Right cardiac atrium (tissue), 5 donors: Measurements from ENCODE around the gene CDC23. TPM values are rescaled to one million over a fixed set of nuclear protein-coding genes. Genes with fewer than 3 reads are reported as not detected.
A peak's percentile ranks its signal among the peaks of the same experiment; 100 is the strongest.
"Not testable (repeated sequence)": the region's sequence is repeated elsewhere in the genome, so short reads cannot be mapped to it uniquely, and the experiment has no call there.

Experiments used
- ATAC-seq, 2 donors: fragments of 200-7000 bp; cut with Tn5 transposase; one replicate each; pipeline versions ENCODE4 v1.8.0 to v1.9.1; 2020; ENCODE audit warnings: moderate library complexity in 2 of 2, mild to moderate bottlenecking in 1 of 2
- DNase-seq, 3 donors: peaks; one replicate each; pipeline ENCODE4 v3.0.0-alpha.2; 2020
- H3K27ac ChIP-seq: one replicate; pipeline ENCODE4 v1.5.1; 2013; ENCODE audit warnings: mild to moderate bottlenecking, low read length, control low read depth, moderate library complexity
- H3K27me3 ChIP-seq: one replicate; pipeline ENCODE4 v1.6.1; 2013; ENCODE audit not compliant: control insufficient read depth, insufficient read depth
- H3K4me1 ChIP-seq: one replicate; pipeline ENCODE4 v1.6.1; 2013; ENCODE audit warnings: low read length; ENCODE audit not compliant: control insufficient read depth, insufficient read depth
- H3K4me3 ChIP-seq: one replicate; pipeline ENCODE4 v1.5.1; 2013; ENCODE audit warnings: low read length, control low read depth
- H3K9me3 ChIP-seq: one replicate; pipeline ENCODE4 v1.6.1; 2013; ENCODE audit warnings: low read length; ENCODE audit not compliant: control insufficient read depth
- WGBS: extraction: QIAGEN DNeasy Blood & Tissue Kit; methylation state at CpG from one replicate; pipeline ENCODE4 v1.1.7; 2013; 5-methylcytosine and 5-hydroxymethylcytosine counted together
- intact Hi-C, 4 donors: fragments of 100-400 bp; cut with DNase I; formaldehyde crosslinking; loops; one replicate each; pipeline versions ENCODE4 v1.11.0 to v1.14.0; 2022 to 2023
- polyA plus RNA-seq: library from polyadenylated mRNA; stranded (reverse); fragments of 200-250 nt; gene quantifications from one replicate; pipeline ENCODE4 v1.2.3, GENCODE V29; 2013
- total RNA-seq, 4 donors: library from RNA; stranded (reverse); fragmentation: NEBNext Ultra II Directional; extraction: Animal tissue kit (Norgen Biotek cat#: 25700); gene quantifications; one replicate each; pipeline ENCODE4 v1.2.1, GENCODE V29; 2021
- donor health status: healthy with polysubstance abuse.
- donor health status: DM: no; HTN: yes; CAD: no.
- donor health status: DM: no; HTN: no; CAD: no.
- donor health status: DM: no; HTN: yes; CAD: no; lungs with severe emphysema.
- donor health status: DM: yes; HTN: yes; CAD: no.

The CDC23 gene
- total and polyA plus RNA-seq, 5 donors = 13.3 to 17.9 (median 17.3) TPM

- DNase-seq = no peak
- Histone ChIP-seq H3K27ac (no peak overlapping the region), H3K27me3 (no peaks in the 10 kb centered on the region), H3K9me3 (no peaks in the 10 kb centered on the region), H3K4me3 (no peak overlapping the region), H3K4me1 (no peaks in the 10 kb centered on the region)
- no peak for ATAC-seq
- intact Hi-C loops = no loop called here
- 81% methylated on average over 2 of the region's 2 CpGs for WGBS
Measured at GRCh38 chr5:138216799-138217198, 3.7 kb upstream of the CDC23 start.

DNA sequence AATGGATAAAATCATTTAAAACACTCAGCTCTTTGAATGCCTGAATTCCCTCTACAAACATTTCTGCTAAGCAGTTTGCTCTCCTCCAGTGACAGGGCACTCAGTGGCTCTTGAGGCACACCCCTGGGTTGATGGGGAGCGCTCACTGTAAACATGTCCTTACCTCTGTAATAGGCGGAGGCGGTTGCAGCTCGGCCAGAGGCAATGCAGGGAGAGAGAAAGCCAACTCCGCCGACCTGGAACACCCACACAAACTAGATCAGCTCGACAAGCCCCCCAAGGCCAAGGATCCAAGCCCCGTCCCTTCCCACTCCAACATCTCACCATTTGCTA lies 329 bp downstream of the CDC23 start:
- DNase-seq = peak in 1 of 3 donors; percentile 19
- WGBS = 0% methylated on average over 8 of the region's 8 CpGs

GRCh38 chr5:138210985-138211384 lies 2.1 kb downstream of the CDC23 start:
- 94% methylated on average over 3 of the region's 3 CpGs for WGBS
- H3K4me3 ChIP-seq = no peak overlapping the region
- no peaks in the 10 kb centered on the region for H3K9me3 ChIP-seq
- no peak for DNase-seq
- H3K27me3 ChIP-seq = no peaks in the 10 kb centered on the region
- no peak overlapping the region for H3K27ac ChIP-seq
- intact Hi-C loops = no loop called here
- H3K4me1 ChIP-seq = no peaks in the 10 kb centered on the region
- ATAC-seq = no peak

More for the DNA sequence above, 329 bp downstream of the CDC23 start:
- Histone ChIP-seq H3K4me3 (peak overlapping the region; percentile 98), H3K4me1 (no peaks in the 10 kb centered on the region), H3K27ac (peak overlapping the region; percentile 82), H3K9me3 (no peaks in the 10 kb centered on the region), H3K27me3 (no peaks in the 10 kb centered on the region)
- peak; percentile 36 to 39 for ATAC-seq
- intact Hi-C loops = no loop called here

- H3K9me3 ChIP-seq, H3K4me1 ChIP-seq, H3K4me3 ChIP-seq, intact Hi-C loops, H3K27ac ChIP-seq, H3K27me3 ChIP-seq, ATAC-seq, DNase-seq: not testable (repeated sequence)
- WGBS = 90% methylated on average over 8 of the region's 8 CpGs
Measured at GRCh38 chr5:138193859-138194258, 19.3 kb downstream of the CDC23 start.

- intact Hi-C loops = no loop called here
Measured at GRCh38 chr5:138192826-138193225, 20.3 kb downstream of the CDC23 start.

GRCh38 chr5:138188626-138189025 lies 24.5 kb downstream of the CDC23 start:
- H3K27ac ChIP-seq = peak overlapping the region; percentile 45
- no peaks in the 10 kb centered on the region for H3K4me1 ChIP-seq
- no peak overlapping the region for H3K4me3 ChIP-seq
- 69% methylated on average over 3 of the region's 3 CpGs for WGBS
- peak in 1 of 2 donors; percentile 69 for ATAC-seq
- no peaks in the 10 kb centered on the region for H3K9me3 ChIP-seq
- no peak for DNase-seq
- intact Hi-C loops = no loop called here
- H3K27me3 ChIP-seq = no peaks in the 10 kb centered on the region

More at GRCh38 chr5:138192826-138193225, 20.3 kb downstream of the CDC23 start:
- Histone ChIP-seq H3K4me1 (no peaks in the 10 kb centered on the region), H3K4me3 (no peak overlapping the region), H3K27ac (no peak overlapping the region), H3K27me3 (no peaks in the 10 kb centered on the region), H3K9me3 (no peaks in the 10 kb centered on the region)
- ATAC-seq = no peak
- 94% methylated on average over 3 of the region's 3 CpGs for WGBS
- DNase-seq = no peak

DNA sequence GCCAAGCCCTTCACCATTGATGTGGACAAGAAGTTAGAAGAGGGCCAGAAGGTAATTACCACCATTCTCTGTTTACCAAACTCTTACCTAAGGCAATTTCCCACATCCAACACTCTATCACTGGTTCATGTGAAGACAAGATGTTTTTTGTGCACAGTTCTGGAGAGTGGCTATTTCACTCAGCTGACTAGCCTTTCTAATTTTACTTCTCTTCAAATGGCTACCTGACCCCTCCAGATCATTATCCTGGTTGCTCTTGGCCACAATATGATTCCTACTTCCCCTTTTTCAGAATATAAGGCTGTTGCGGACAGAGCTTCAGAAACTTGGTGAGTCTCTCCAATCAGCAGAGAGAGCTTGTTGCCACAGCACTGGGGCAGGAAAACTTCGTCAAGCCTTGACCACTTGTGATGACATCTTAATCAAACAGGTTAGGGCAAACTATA lies 27.1 kb downstream of the CDC23 start:
- WGBS = 81% methylated on average over 2 of the region's 2 CpGs
- Histone ChIP-seq H3K9me3 (no peaks in the 10 kb centered on the region), H3K4me3 (no peak overlapping the region), H3K4me1 (no peaks in the 10 kb centered on the region), H3K27me3 (no peaks in the 10 kb centered on the region), H3K27ac (no peak overlapping the region)
- DNase-seq (no peak), ATAC-seq (no peak)
- intact Hi-C loops = no loop called here

DNA sequence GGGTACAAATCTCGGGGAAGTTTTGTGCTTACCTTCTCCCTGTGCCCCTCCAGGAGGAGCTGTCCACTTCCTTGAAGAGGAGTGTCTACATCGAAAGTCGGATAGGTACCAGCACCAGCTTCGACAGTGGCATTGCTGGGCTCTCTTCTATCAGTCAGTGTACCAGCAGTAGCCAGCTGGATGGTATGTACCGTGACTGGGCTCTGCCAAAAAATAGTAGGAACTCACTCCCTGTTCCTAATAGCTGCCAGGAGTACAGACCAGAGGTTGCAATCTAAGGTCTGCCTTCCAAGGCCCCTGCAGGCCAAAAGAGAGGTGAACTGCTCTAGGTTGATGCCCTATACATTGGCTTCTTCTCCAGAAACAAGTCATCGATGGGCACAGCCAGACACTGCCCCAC lies 30.3 kb downstream of the CDC23 start:
- no peaks in the 10 kb centered on the region for H3K27me3 ChIP-seq
- no peak overlapping the region for H3K4me3 ChIP-seq
- H3K9me3 ChIP-seq = no peaks in the 10 kb centered on the region
- no peak overlapping the region for H3K27ac ChIP-seq
- ATAC-seq (no peak), DNase-seq (no peak)
- 91% methylated on average over 6 of the region's 6 CpGs for WGBS
- intact Hi-C loops = no loop called here
- H3K4me1 ChIP-seq = no peaks in the 10 kb centered on the region

GRCh38 chr5:138180841-138181240 lies 32.3 kb downstream of the CDC23 start:
- Histone ChIP-seq H3K27ac (no peak overlapping the region), H3K9me3 (no peaks in the 10 kb centered on the region), H3K4me1 (no peaks in the 10 kb centered on the region), H3K27me3 (no peaks in the 10 kb centered on the region), H3K4me3 (no peak overlapping the region)
- 96% methylated on average over 5 of the region's 5 CpGs for whole genome bisulfite sequencing
- ATAC-seq = no peak
- no peak for DNase-seq
- intact Hi-C loops = no loop called here

GRCh38 chr5:138180183-138180782 lies 32.8 kb downstream of the CDC23 start:
- intact Hi-C loops = no loop called here
- no peaks in the 10 kb centered on the region for H3K4me1 ChIP-seq
- DNase-seq (no peak), ATAC-seq (no peak)
- 77% methylated on average over 5 of the region's 5 CpGs for WGBS
- no peak overlapping the region for H3K4me3 ChIP-seq
- no peak overlapping the region for H3K27ac ChIP-seq
- H3K27me3 ChIP-seq = no peaks in the 10 kb centered on the region
- H3K9me3 ChIP-seq = no peaks in the 10 kb centered on the region

- intact Hi-C loops = no loop called here
- H3K4me3 ChIP-seq = peak overlapping the region; percentile 13
- WGBS = under 1% methylated on average over 23 of the region's 23 CpGs
Measured at GRCh38 chr5:138179277-138179857, 33.8 kb downstream of the CDC23 start.

More at GRCh38 chr5:138179277-138179857, 33.8 kb downstream of the CDC23 start:
- Histone ChIP-seq H3K27me3 (no peaks in the 10 kb centered on the region), H3K9me3 (no peaks in the 10 kb centered on the region), H3K4me1 (no peaks in the 10 kb centered on the region), H3K27ac (no peak overlapping the region)
- ATAC-seq = no peak
- DNase-seq = no peak
